ENCODE results near the gene C1QTNF12. TPM values are rescaled to one million over a fixed set of nuclear protein-coding genes. Genes with fewer than 3 reads are reported as not detected.

C1QTNF12 gene
- total and polyA plus RNA-seq, 2 experiments from 2014 or later: 1.5 TPM; not detected in 1

GRCh38 chr1:1200876-1201810, 45.4 kb downstream of the C1QTNF12 start:
- no peaks in the 10 kb centered on the region for H3K9me3 ChIP-seq (ENCODE audit: low read depth)
- peak overlapping the region; percentile 44 for H3K4me3 ChIP-seq
- peak; percentile 59 to 64 for DNase-seq (ENCODE audit: low read depth in 1 of 2, low spot score in 1 of 2)
- H3K4me1 ChIP-seq (ENCODE audit: low read depth): no peaks in the 10 kb centered on the region
- H3K36me3 ChIP-seq: no peaks in the 10 kb centered on the region
- H3K27ac ChIP-seq: no peak overlapping the region
- no peak for TF ChIP-seq CTCF (IDR thresholded peaks at IDR 0.05; ENCODE audit: low read depth, low read length)
- peaks cover 61% of the 10 kb centered on the region for H3K27me3 ChIP-seq

GRCh38 chr1:1199961-1200875, 46.3 kb downstream of the C1QTNF12 start:
- Histone ChIP-seq H3K4me3 (peak overlapping the region; percentile 44), H3K9me3 (ENCODE audit: low read depth) (no peaks in the 10 kb centered on the region), H3K4me1 (ENCODE audit: low read depth) (no peaks in the 10 kb centered on the region), H3K36me3 (no peaks in the 10 kb centered on the region), H3K27me3 (peaks cover 52% of the 10 kb centered on the region), H3K27ac (no peak overlapping the region)
- DNase-seq (ENCODE audit: low read depth in 1 of 2, low spot score in 1 of 2): no peak
- TF ChIP-seq CTCF (IDR thresholded peaks at IDR 0.05; ENCODE audit: low read depth, low read length): no peak

- H3K27me3 ChIP-seq: peaks cover 45% of the 10 kb centered on the region
- H3K27ac ChIP-seq: no peak overlapping the region
- no peak for TF ChIP-seq CTCF (IDR thresholded peaks at IDR 0.05; ENCODE audit: low read depth, low read length)
- H3K9me3 ChIP-seq (ENCODE audit: low read depth): no peaks in the 10 kb centered on the region
- no peaks in the 10 kb centered on the region for H3K36me3 ChIP-seq
- H3K4me1 ChIP-seq (ENCODE audit: low read depth): no peaks in the 10 kb centered on the region
- H3K4me3 ChIP-seq: no peak overlapping the region
- DNase-seq (ENCODE audit: low read depth in 1 of 2, low spot score in 1 of 2): no peak
Measured at GRCh38 chr1:1199141-1199960, 47.2 kb downstream of the C1QTNF12 start.

- no peaks in the 10 kb centered on the region for H3K9me3 ChIP-seq (ENCODE audit: low read depth)
- peaks cover 37% of the 10 kb centered on the region for H3K27me3 ChIP-seq
- TF ChIP-seq CTCF (IDR thresholded peaks at IDR 0.05; ENCODE audit: low read depth, low read length): no peak
- no peak overlapping the region for H3K4me3 ChIP-seq
- DNase-seq (ENCODE audit: low read depth in 1 of 2, low spot score in 1 of 2): no peak
- no peak overlapping the region for H3K27ac ChIP-seq
- H3K36me3 ChIP-seq: no peaks in the 10 kb centered on the region
- no peaks in the 10 kb centered on the region for H3K4me1 ChIP-seq (ENCODE audit: low read depth)
Measured at GRCh38 chr1:1198423-1199140, 47.9 kb downstream of the C1QTNF12 start.
